SK-N-SH treated with all-trans-retinoic acid at 6 μM for 48 hours (cell line): ENCODE measurements around the gene BCHE.

Experiments
- ATAC-seq: fragments of 200-7000 bp; cut with Tn5 transposase; 3 replicates; pipeline ENCODE4 v1.9.1; 2020; ENCODE audit warnings: mild to moderate bottlenecking, moderate library complexity
- CSDC2 ChIP-seq: fragments of 250-450 bp; sonication (Bioruptor Pico); IDR thresholded peaks from 2 replicates; pipeline ENCODE4 v1.5.0; 2020; ENCODE audit warnings: mild to moderate bottlenecking, moderate library complexity
- ESRRG ChIP-seq: fragments of 250-450 bp; sonication (Bioruptor Pico); IDR thresholded peaks from 2 replicates; pipeline ENCODE4 v1.6.1; 2021; ENCODE audit warnings: mild to moderate bottlenecking
- GLIS3 ChIP-seq: fragments of 250-450 bp; sonication (Bioruptor Pico); IDR thresholded peaks from 2 replicates; pipeline ENCODE4 v1.5.0; 2020; ENCODE audit warnings: mild to moderate bottlenecking, moderate library complexity
- OSR1 ChIP-seq: fragments of 250-450 bp; sonication (Bioruptor Pico); IDR thresholded peaks from 2 replicates; pipeline ENCODE4 v1.8.0; 2022; ENCODE audit warnings: moderate library complexity, mild to moderate bottlenecking, inconsistent platforms
- PPARA ChIP-seq: fragments of 250-450 bp; sonication (Bioruptor Pico); IDR thresholded peaks from 2 replicates; pipeline ENCODE4 v1.5.0; 2020; ENCODE audit warnings: mild to moderate bottlenecking, borderline replicate concordance
- RARB ChIP-seq: fragments of 250-450 bp; sonication (Bioruptor Pico); IDR thresholded peaks from 2 replicates; pipeline ENCODE4 v1.8.0; 2021; ENCODE audit warnings: mild to moderate bottlenecking, moderate library complexity
- TOX ChIP-seq: fragments of 250-450 bp; sonication (Bioruptor Pico); IDR thresholded peaks from 2 replicates; pipeline ENCODE4 v1.8.0; 2021; ENCODE audit warnings: mild to moderate bottlenecking, moderate library complexity, borderline replicate concordance
- ZC3H10 ChIP-seq: fragments of 250-450 bp; sonication (Bioruptor Pico); IDR thresholded peaks from 2 replicates; pipeline ENCODE4 v1.5.1; 2021; ENCODE audit warnings: mild to moderate bottlenecking, moderate library complexity
- ZFP3 ChIP-seq: fragments of 250-450 bp; sonication (Bioruptor Pico); IDR thresholded peaks from 2 replicates; pipeline ENCODE4 v1.5.0; 2020; ENCODE audit warnings: mild to moderate bottlenecking, moderate library complexity
- ZFP30 ChIP-seq: fragments of 450-650 bp; formaldehyde crosslinking; IDR thresholded peaks from 2 replicates; pipeline ENCODE4 v1.5.0; 2022; ENCODE audit warnings: mild to moderate bottlenecking, moderate library complexity
- ZNF565 ChIP-seq: fragments of 450-650 bp; formaldehyde crosslinking; conservative IDR thresholded peaks from 2 replicates; pipeline ENCODE4 v1.5.0; 2020; ENCODE audit warnings: low read depth, mild to moderate bottlenecking, moderate library complexity
- ZNF70 ChIP-seq: fragments of 450-650 bp; formaldehyde crosslinking; IDR thresholded peaks from 2 replicates; pipeline ENCODE4 v1.5.0; 2020; ENCODE audit warnings: mild to moderate bottlenecking, moderate library complexity
- ZNF8 ChIP-seq: fragments of 450-650 bp; formaldehyde crosslinking; IDR thresholded peaks from 2 replicates; pipeline ENCODE4 v1.5.0; 2020; ENCODE audit warnings: mild to moderate bottlenecking, moderate library complexity
- TF ChIP-seq, protein P1 (sequence below): fragments of 250-450 bp; sonication (Bioruptor Pico); IDR thresholded peaks from 2 replicates; pipeline ENCODE4 v1.8.0; 2021; ENCODE audit warnings: low read depth, mild to moderate bottlenecking, moderate library complexity, borderline replicate concordance
- TF ChIP-seq, protein P2 (sequence below): fragments of 250-450 bp; sonication (Bioruptor Pico); IDR thresholded peaks from 2 replicates; pipeline ENCODE4 v1.5.1; 2021; ENCODE audit warnings: mild to moderate bottlenecking, moderate library complexity
- TF ChIP-seq, protein P3 (sequence below): fragments of 250-450 bp; sonication (Bioruptor Pico); IDR thresholded peaks from 2 replicates; pipeline ENCODE4 v1.5.1; 2020; ENCODE audit warnings: low read depth, mild to moderate bottlenecking, moderate library complexity
- TF ChIP-seq, protein P4 (sequence below): fragments of 250-450 bp; sonication (Bioruptor Pico); IDR thresholded peaks from 2 replicates; pipeline ENCODE4 v1.5.0; 2020; ENCODE audit warnings: mild to moderate bottlenecking, moderate library complexity
- TF ChIP-seq, protein P5 (sequence below): fragments of 250-450 bp; sonication (Bioruptor Pico); IDR thresholded peaks from 2 replicates; pipeline ENCODE4 v1.8.0; 2020; ENCODE audit warnings: mild to moderate bottlenecking, moderate library complexity, borderline replicate concordance

BCHE gene

DNA sequence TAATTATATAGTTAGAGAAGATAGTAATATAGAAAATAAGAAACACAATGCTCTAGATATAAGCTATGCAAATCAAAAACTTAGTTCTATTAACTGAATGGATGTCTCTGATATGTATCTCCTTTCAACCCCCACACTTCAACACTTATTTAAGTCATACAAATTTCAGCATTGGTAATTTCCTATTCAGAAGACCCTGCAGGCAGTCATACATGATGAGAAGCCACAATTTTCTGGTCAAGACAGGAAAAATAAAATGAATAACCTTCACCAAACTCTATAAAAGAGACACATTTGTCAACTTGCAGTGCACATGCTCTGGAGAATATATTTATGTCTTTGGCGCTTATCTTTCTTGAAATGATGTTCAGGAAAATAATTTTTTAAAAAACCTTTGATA is 578 bp upstream of the BCHE start (continued):
- TF ChIP-seq, protein P1, sequence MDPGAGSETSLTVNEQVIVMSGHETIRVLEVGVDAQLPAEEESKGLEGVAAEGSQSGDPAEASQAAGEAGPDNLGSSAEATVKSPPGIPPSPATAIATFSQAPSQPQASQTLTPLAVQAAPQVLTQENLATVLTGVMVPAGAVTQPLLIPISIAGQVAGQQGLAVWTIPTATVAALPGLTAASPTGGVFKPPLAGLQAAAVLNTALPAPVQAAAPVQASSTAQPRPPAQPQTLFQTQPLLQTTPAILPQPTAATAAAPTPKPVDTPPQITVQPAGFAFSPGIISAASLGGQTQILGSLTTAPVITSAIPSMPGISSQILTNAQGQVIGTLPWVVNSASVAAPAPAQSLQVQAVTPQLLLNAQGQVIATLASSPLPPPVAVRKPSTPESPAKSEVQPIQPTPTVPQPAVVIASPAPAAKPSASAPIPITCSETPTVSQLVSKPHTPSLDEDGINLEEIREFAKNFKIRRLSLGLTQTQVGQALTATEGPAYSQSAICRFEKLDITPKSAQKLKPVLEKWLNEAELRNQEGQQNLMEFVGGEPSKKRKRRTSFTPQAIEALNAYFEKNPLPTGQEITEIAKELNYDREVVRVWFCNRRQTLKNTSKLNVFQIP (CRISPR knock-in tag) = no peak
- TF ChIP-seq CSDC2 (CRISPR knock-in tag) = no peak
- no peak for TF ChIP-seq ESRRG (CRISPR knock-in tag)
- no peak for TF ChIP-seq GLIS3 (CRISPR knock-in tag)
- no peak for TF ChIP-seq ZC3H10 (CRISPR knock-in tag)
- TF ChIP-seq ZFP3 = no peak
- TF ChIP-seq TOX (CRISPR knock-in tag) = no peak

DNA sequence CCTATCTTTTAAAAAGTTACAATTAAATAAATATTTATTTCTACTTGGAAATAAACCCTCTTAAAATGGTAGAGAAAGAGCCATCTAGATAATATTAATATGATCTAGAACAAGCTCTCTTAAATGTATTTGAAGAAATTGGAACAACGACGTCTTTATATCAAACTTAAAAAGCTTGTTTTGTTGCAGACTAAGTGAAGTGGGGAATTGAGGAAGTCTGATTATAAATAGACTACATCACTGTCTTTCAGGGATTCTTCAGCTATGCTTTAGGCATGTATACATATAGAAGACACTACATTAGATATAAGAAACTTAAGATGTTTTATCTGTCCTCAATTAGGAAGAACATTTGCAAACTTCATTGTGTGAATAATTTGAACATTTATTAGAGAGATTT is 1.8 kb downstream of the BCHE start:
- TF ChIP-seq ZNF8 (CRISPR knock-in tag) (no peak), ZNF565 (no peak), CSDC2 (CRISPR knock-in tag) (no peak), RARB (CRISPR knock-in tag) (no peak), OSR1 (CRISPR knock-in tag) (no peak), PPARA (CRISPR knock-in tag) (no peak), TOX (CRISPR knock-in tag) (no peak), ZNF70 (CRISPR knock-in tag) (no peak), GLIS3 (CRISPR knock-in tag) (no peak)
- TF ChIP-seq, protein P1 (CRISPR knock-in tag) = no peak
- TF ChIP-seq, protein P2, sequence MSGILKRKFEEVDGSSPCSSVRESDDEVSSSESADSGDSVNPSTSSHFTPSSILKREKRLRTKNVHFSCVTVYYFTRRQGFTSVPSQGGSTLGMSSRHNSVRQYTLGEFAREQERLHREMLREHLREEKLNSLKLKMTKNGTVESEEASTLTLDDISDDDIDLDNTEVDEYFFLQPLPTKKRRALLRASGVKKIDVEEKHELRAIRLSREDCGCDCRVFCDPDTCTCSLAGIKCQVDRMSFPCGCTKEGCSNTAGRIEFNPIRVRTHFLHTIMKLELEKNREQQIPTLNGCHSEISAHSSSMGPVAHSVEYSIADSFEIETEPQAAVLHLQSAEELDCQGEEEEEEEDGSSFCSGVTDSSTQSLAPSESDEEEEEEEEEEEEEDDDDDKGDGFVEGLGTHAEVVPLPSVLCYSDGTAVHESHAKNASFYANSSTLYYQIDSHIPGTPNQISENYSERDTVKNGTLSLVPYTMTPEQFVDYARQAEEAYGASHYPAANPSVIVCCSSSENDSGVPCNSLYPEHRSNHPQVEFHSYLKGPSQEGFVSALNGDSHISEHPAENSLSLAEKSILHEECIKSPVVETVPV (CRISPR knock-in tag) = no peak
- TF ChIP-seq, protein P3, sequence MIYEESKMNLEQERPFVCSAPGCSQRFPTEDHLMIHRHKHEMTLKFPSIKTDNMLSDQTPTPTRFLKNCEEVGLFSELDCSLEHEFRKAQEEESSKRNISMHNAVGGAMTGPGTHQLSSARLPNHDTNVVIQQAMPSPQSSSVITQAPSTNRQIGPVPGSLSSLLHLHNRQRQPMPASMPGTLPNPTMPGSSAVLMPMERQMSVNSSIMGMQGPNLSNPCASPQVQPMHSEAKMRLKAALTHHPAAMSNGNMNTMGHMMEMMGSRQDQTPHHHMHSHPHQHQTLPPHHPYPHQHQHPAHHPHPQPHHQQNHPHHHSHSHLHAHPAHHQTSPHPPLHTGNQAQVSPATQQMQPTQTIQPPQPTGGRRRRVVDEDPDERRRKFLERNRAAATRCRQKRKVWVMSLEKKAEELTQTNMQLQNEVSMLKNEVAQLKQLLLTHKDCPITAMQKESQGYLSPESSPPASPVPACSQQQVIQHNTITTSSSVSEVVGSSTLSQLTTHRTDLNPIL = no peak
- TF ChIP-seq, protein P4, sequence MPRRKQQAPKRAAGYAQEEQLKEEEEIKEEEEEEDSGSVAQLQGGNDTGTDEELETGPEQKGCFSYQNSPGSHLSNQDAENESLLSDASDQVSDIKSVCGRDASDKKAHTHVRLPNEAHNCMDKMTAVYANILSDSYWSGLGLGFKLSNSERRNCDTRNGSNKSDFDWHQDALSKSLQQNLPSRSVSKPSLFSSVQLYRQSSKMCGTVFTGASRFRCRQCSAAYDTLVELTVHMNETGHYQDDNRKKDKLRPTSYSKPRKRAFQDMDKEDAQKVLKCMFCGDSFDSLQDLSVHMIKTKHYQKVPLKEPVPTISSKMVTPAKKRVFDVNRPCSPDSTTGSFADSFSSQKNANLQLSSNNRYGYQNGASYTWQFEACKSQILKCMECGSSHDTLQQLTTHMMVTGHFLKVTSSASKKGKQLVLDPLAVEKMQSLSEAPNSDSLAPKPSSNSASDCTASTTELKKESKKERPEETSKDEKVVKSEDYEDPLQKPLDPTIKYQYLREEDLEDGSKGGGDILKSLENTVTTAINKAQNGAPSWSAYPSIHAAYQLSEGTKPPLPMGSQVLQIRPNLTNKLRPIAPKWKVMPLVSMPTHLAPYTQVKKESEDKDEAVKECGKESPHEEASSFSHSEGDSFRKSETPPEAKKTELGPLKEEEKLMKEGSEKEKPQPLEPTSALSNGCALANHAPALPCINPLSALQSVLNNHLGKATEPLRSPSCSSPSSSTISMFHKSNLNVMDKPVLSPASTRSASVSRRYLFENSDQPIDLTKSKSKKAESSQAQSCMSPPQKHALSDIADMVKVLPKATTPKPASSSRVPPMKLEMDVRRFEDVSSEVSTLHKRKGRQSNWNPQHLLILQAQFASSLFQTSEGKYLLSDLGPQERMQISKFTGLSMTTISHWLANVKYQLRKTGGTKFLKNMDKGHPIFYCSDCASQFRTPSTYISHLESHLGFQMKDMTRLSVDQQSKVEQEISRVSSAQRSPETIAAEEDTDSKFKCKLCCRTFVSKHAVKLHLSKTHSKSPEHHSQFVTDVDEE (CRISPR knock-in tag) = no peak
- no peak for ATAC-seq

DNA sequence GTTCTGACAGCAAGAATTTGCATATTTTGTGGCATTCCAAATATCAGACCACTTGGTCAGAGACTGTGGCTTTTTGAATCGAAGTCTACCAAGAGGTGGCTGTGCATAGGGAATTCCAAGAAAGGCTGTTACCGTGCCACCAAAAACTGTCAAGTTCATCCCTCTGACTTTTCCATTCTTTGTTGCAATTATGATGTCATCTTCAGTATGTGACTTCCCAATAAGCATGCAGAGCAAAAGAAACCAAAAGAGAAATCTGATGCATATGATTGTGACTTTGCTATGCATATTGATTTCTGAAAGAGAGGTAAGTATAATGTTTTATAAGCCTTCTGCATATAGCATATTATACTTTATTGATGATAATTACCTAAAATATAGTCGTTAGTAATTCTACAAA is 6.5 kb downstream of the BCHE start:
- no peak for ATAC-seq
- TF ChIP-seq ESRRG (CRISPR knock-in tag) = no peak
- TF ChIP-seq, protein P1 (CRISPR knock-in tag) = no peak
- TF ChIP-seq PPARA (CRISPR knock-in tag) = no peak
- TF ChIP-seq RARB (CRISPR knock-in tag) = no peak
- TF ChIP-seq ZFP30 (CRISPR knock-in tag) = no peak
- no peak for TF ChIP-seq TOX (CRISPR knock-in tag)
- no peak for TF ChIP-seq CSDC2 (CRISPR knock-in tag)
- TF ChIP-seq, protein P5, sequence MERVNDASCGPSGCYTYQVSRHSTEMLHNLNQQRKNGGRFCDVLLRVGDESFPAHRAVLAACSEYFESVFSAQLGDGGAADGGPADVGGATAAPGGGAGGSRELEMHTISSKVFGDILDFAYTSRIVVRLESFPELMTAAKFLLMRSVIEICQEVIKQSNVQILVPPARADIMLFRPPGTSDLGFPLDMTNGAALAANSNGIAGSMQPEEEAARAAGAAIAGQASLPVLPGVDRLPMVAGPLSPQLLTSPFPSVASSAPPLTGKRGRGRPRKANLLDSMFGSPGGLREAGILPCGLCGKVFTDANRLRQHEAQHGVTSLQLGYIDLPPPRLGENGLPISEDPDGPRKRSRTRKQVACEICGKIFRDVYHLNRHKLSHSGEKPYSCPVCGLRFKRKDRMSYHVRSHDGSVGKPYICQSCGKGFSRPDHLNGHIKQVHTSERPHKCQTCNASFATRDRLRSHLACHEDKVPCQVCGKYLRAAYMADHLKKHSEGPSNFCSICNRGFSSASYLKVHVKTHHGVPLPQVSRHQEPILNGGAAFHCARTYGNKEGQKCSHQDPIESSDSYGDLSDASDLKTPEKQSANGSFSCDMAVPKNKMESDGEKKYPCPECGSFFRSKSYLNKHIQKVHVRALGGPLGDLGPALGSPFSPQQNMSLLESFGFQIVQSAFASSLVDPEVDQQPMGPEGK (CRISPR knock-in tag) = no peak
